ENCODE measurements around the gene RCE1.
A peak's percentile ranks its signal among the peaks of the same experiment; 100 is the strongest.

Gene RCE1

GRCh38 chr11:66835768-66836405, 7.4 kb upstream of the RCE1 start:
- TF ChIP-seq EZH2 (IDR thresholded peaks at IDR 0.05; ENCODE audit: borderline replicate concordance, low read depth, low read length, severe bottlenecking) (no peak), CTCF (IDR thresholded peaks at IDR 0.05; ENCODE audit: borderline replicate concordance, extremely low read depth, low read length, poor library complexity, severe bottlenecking) (no peak)
- peaks cover 27% of the 10 kb centered on the region for H3K36me3 ChIP-seq (ENCODE audit: insufficient read depth, low read length)
- no peak overlapping the region for H3K4me2 ChIP-seq (ENCODE audit: insufficient read depth, low read length)
- H3K4me1 ChIP-seq (ENCODE audit: insufficient read depth, low read length) = peaks cover 8% of the 10 kb centered on the region
- no peaks in the 10 kb centered on the region for H3K27me3 ChIP-seq (ENCODE audit: insufficient read depth, low read length, poor library complexity)
- no peak overlapping the region for H3K27ac ChIP-seq (ENCODE audit: low read length)
- no peak overlapping the region for H2AFZ ChIP-seq (ENCODE audit: low read depth, low read length)
- H3K9me3 ChIP-seq (ENCODE audit: insufficient read depth, low read length, severe bottlenecking) = no peaks in the 10 kb centered on the region
- DNase-seq (no peak), ATAC-seq (ENCODE audit: insufficient read depth, low read depth) (no peak)
- H3K9ac ChIP-seq (ENCODE audit: low read depth, low read length) = no peak overlapping the region
- H4K20me1 ChIP-seq (ENCODE audit: insufficient read depth, low read length) = peaks cover 21% of the 10 kb centered on the region
- H3K79me2 ChIP-seq (ENCODE audit: insufficient read depth, low read length) = peaks cover 18% of the 10 kb centered on the region
- no peak overlapping the region for H3K4me3 ChIP-seq (ENCODE audit: low read depth in 1 of 2, low read length in 2 of 2)

- no peaks in the 10 kb centered on the region for H3K27me3 ChIP-seq (ENCODE audit: insufficient read depth, low read length, poor library complexity)
- H3K36me3 ChIP-seq (ENCODE audit: insufficient read depth, low read length) = peaks cover 52% of the 10 kb centered on the region
- 0 out of 2 replicates have a peak overlapping the region, but pooled peaks have one; percentile 12 for H3K4me2 ChIP-seq (ENCODE audit: insufficient read depth, low read length)
- no peak for DNase-seq
- peaks cover 45% of the 10 kb centered on the region for H4K20me1 ChIP-seq (ENCODE audit: insufficient read depth, low read length)
- peaks cover 60% of the 10 kb centered on the region for H3K79me2 ChIP-seq (ENCODE audit: insufficient read depth, low read length)
- no peak overlapping the region; the same call in 1 of the 2 replicates for H3K9ac ChIP-seq (ENCODE audit: low read depth, low read length)
- no peaks in the 10 kb centered on the region for H3K9me3 ChIP-seq (ENCODE audit: insufficient read depth, low read length, severe bottlenecking)
- peaks cover 40% of the 10 kb centered on the region for H3K4me1 ChIP-seq (ENCODE audit: insufficient read depth, low read length)
- ATAC-seq (ENCODE audit: insufficient read depth, low read depth) = no peak
- peak overlapping the region; percentile 30; the same call in 1 of the 2 replicates for H3K27ac ChIP-seq (ENCODE audit: low read length)
- no peak overlapping the region for H2AFZ ChIP-seq (ENCODE audit: low read depth, low read length)
- TF ChIP-seq CTCF (IDR thresholded peaks at IDR 0.05; ENCODE audit: borderline replicate concordance, extremely low read depth, low read length, poor library complexity, severe bottlenecking) (no peak), EZH2 (IDR thresholded peaks at IDR 0.05; ENCODE audit: borderline replicate concordance, low read depth, low read length, severe bottlenecking) (no peak)
- no peak overlapping the region for H3K4me3 ChIP-seq (ENCODE audit: low read depth in 1 of 2, low read length in 2 of 2)
Observed at GRCh38 chr11:66840317-66841091, 2.7 kb upstream of the RCE1 start.

GRCh38 chr11:66841861-66842260, 1.4 kb upstream of the RCE1 start:
- peak overlapping the region; percentile 97 for H3K9ac ChIP-seq (ENCODE audit: low read depth, low read length)
- peaks cover 60% of the 10 kb centered on the region for H3K79me2 ChIP-seq (ENCODE audit: insufficient read depth, low read length)
- peaks cover 66% of the 10 kb centered on the region for H3K36me3 ChIP-seq (ENCODE audit: insufficient read depth, low read length)
- TF ChIP-seq EZH2 (IDR thresholded peaks at IDR 0.05; ENCODE audit: borderline replicate concordance, low read depth, low read length, severe bottlenecking) (no peak), CTCF (IDR thresholded peaks at IDR 0.05; ENCODE audit: borderline replicate concordance, extremely low read depth, low read length, poor library complexity, severe bottlenecking) (no peak)
- no peak for DNase-seq
- H4K20me1 ChIP-seq (ENCODE audit: insufficient read depth, low read length) = peaks cover 45% of the 10 kb centered on the region
- no peaks in the 10 kb centered on the region for H3K9me3 ChIP-seq (ENCODE audit: insufficient read depth, low read length, severe bottlenecking)
- peak overlapping the region; percentile 77 to 82; a peak in 3 of 4 replicates for H3K4me3 ChIP-seq (ENCODE audit: low read depth in 1 of 2, low read length in 2 of 2)
- peaks cover 40% of the 10 kb centered on the region for H3K4me1 ChIP-seq (ENCODE audit: insufficient read depth, low read length)
- no peak overlapping the region for H2AFZ ChIP-seq (ENCODE audit: low read depth, low read length)
- peak overlapping the region; percentile 95 for H3K27ac ChIP-seq (ENCODE audit: low read length)
- H3K4me2 ChIP-seq (ENCODE audit: insufficient read depth, low read length) = peak overlapping the region; percentile 97
- no peak for ATAC-seq (ENCODE audit: insufficient read depth, low read depth)
- H3K27me3 ChIP-seq (ENCODE audit: insufficient read depth, low read length, poor library complexity) = no peaks in the 10 kb centered on the region

Measured in DND-41 (cell line).